HCT116 (cell line): Measurements from ENCODE around the gene NOX4. TPM values are rescaled to one million over a fixed set of nuclear protein-coding genes. Genes with fewer than 3 reads are reported as not detected.

Source experiments
- ATAC-seq: fragments of 200-7000 bp; cut with Tn5 transposase; 2 replicates; pipeline ENCODE4 v1.9.1; 2020; ENCODE audit warnings: mild to moderate bottlenecking, moderate library complexity
- BruUV-seq: library from RNA; stranded (reverse); fragments of 400-500 nt; replicated peaks from 2 replicates; lab custom pipeline; 2021; lab: Mats Ljungman, UMichigan
- CTCF ChIA-PET: fragments of 300-600 bp; sonication (Branson Sonifier 250); formaldehyde crosslinking; loops from one replicate; lab custom pipeline; 2021; ENCODE audit warnings: antibody characterized with exemption; lab: Charles Lee
- POLR2A ChIA-PET: fragments of 300-600, 350-600 bp; sonication (Branson Sonifier 250); formaldehyde crosslinking; loops from one replicate; lab custom pipeline; 2021; ENCODE audit warnings: antibody characterized with exemption; lab: Charles Lee
- RAD21 ChIA-PET, 2 experiments: fragments of 300-600 bp; sonication (Branson Sonifier 250); formaldehyde crosslinking; loops; one replicate each; lab custom pipeline; 2023; ENCODE audit warnings: low total read pairs in 2 of 2; ENCODE audit not compliant: uncharacterized antibody in 2 of 2, unreplicated experiment in 2 of 2, low non-redundant PET in 1 of 2; lab: Charles Lee
- DNase-seq: peaks from one replicate; pipeline ENCODE4 v3.0.0-alpha.2; 2010; ENCODE audit warnings: low read depth, low spot score
- H2AFZ ChIP-seq: fragments of 200-600 bp; shearing (Covaris generic), sonication (generic); 2 replicates; pipeline ENCODE4 v1.6.1; 2017; ENCODE audit warnings: low read depth, mixed run types, mixed read lengths, antibody characterized with exemption, low read length; ENCODE audit not compliant: poor library complexity, severe bottlenecking
- H3K27ac ChIP-seq: 2 replicates; pipeline ENCODE4 v1.5.1; 2012; ENCODE audit warnings: low read depth, low read length
- H3K27me3 ChIP-seq: fragments of 200-600 bp; sonication (generic); 2 replicates; pipeline ENCODE4 v1.6.1; 2016; ENCODE audit warnings: mixed run types, low read length, mixed read lengths; ENCODE audit not compliant: insufficient read depth
- H3K36me3 ChIP-seq, 2 experiments: fragments of 200-500 bp in 1 of 2; fragments of 200-600 bp in 1 of 2; sonication (Bioruptor generic) in 1 of 2; sonication (generic) in 1 of 2; 2 replicates each; pipeline versions ENCODE4 v1.5.1 to v1.6.1; 2014 to 2016; ENCODE audit warnings: low read length in 2 of 2, inconsistent platforms in 1 of 2, mixed read lengths in 1 of 2, mixed run types in 1 of 2; ENCODE audit not compliant: insufficient read depth in 2 of 2, control insufficient read depth in 1 of 2
- H3K4me1 ChIP-seq, 2 experiments: fragments of 200-600 bp in 1 of 2; sonication (generic) in 1 of 2; 2 replicates each; pipeline versions ENCODE4 v1.5.1 to v1.6.1; 2012 to 2017; ENCODE audit warnings: low read length in 2 of 2, inconsistent platforms in 1 of 2, mild to moderate bottlenecking in 1 of 2, mixed read lengths in 1 of 2, mixed run types in 1 of 2, moderate library complexity in 1 of 2; ENCODE audit not compliant: insufficient read depth in 2 of 2, control insufficient read depth in 1 of 2
- H3K4me2 ChIP-seq: fragments of 200-600 bp; sonication (generic); 2 replicates; pipeline ENCODE4 v1.6.1; 2017; ENCODE audit warnings: mixed run types, low read length, mixed read lengths
- H3K4me3 ChIP-seq, 2 experiments: fragments of 200-600 bp in 1 of 2; sonication (generic) in 1 of 2; replicated peaks in 1 of 2; 2 replicates each; pipeline ENCODE4 v1.5.1; 2011 to 2016; ENCODE audit warnings: low read length in 2 of 2, control low read depth in 1 of 2, low read depth in 1 of 2, mild to moderate bottlenecking in 1 of 2, mixed read lengths in 1 of 2, mixed run types in 1 of 2
- H3K79me2 ChIP-seq: fragments of 200-600 bp; sonication (generic); 2 replicates; pipeline ENCODE4 v1.6.1; 2017; ENCODE audit warnings: mild to moderate bottlenecking, mixed run types, low read length, moderate library complexity, mixed read lengths; ENCODE audit not compliant: insufficient read depth
- H3K9ac ChIP-seq: fragments of 200-600 bp; sonication (generic); 2 replicates; pipeline ENCODE4 v1.6.1; 2016; ENCODE audit warnings: low read length, mixed read lengths
- H3K9me2 ChIP-seq: fragments of 200-600 bp; sonication (generic), shearing (Covaris generic); 2 replicates; pipeline ENCODE4 v1.6.1; 2017; ENCODE audit warnings: mixed run types, mild to moderate bottlenecking, moderate library complexity; ENCODE audit not compliant: insufficient read depth
- H3K9me3 ChIP-seq, 2 experiments: fragments of 200-500 bp in 1 of 2; fragments of 200-600 bp in 1 of 2; sonication (Bioruptor generic) in 1 of 2; sonication (generic) in 1 of 2; 2 replicates each; pipeline ENCODE4 v1.6.1; 2014 to 2017; ENCODE audit warnings: low read length in 2 of 2, mixed read lengths in 2 of 2, inconsistent platforms in 1 of 2, low read depth in 1 of 2, mild to moderate bottlenecking in 1 of 2, mixed run types in 1 of 2, moderate library complexity in 1 of 2; ENCODE audit not compliant: control insufficient read depth in 1 of 2, insufficient read depth in 1 of 2
- H4K20me1 ChIP-seq: fragments of 200-600 bp; sonication (generic), shearing (Covaris generic); 2 replicates; pipeline ENCODE4 v1.6.1; 2017; ENCODE audit warnings: mixed run types, mild to moderate bottlenecking, moderate library complexity; ENCODE audit not compliant: insufficient read depth
- CBX3 ChIP-seq: IDR thresholded peaks from 2 replicates; pipeline ENCODE4 v1.6.1; 2012; ENCODE audit warnings: low read depth
- CTCF ChIP-seq, 3 experiments: fragments of 200-600 bp in 1 of 3; sonication (generic) in 1 of 3; IDR thresholded peaks in 2 of 3; conservative IDR thresholded peaks in 1 of 3; 2 replicates each; pipeline ENCODE4 v1.5.1; 2012 to 2017; ENCODE audit warnings: low read depth in 2 of 3, low read length in 2 of 3, antibody characterized with exemption in 1 of 3, borderline replicate concordance in 1 of 3, control low read depth in 1 of 3, mild to moderate bottlenecking in 1 of 3, mixed read lengths in 1 of 3, mixed run types in 1 of 3, moderate library complexity in 1 of 3; ENCODE audit not compliant: insufficient read depth in 1 of 3
- FOSL1 ChIP-seq: IDR thresholded peaks from 2 replicates; pipeline ENCODE4 v1.6.1; 2012; ENCODE audit warnings: low read depth
- ZBTB33 ChIP-seq: IDR thresholded peaks from 2 replicates; pipeline ENCODE4 v1.6.1; 2011; ENCODE audit warnings: mild to moderate bottlenecking, low read length, moderate library complexity; ENCODE audit not compliant: insufficient replicate concordance; ENCODE audit errors: extremely low read depth
- intact Hi-C: fragments of 100-400 bp; cut with micrococcal nuclease; formaldehyde crosslinking; loops from 2 replicates; pipeline ENCODE4 v1.10.0; 2022
- total RNA-seq: library from RNA; stranded (reverse); gene quantifications from one replicate; pipeline ENCODE4 v1.2.1, GENCODE V29; 2021; ENCODE audit not compliant: unreplicated experiment

NOX4 gene
- total RNA-seq, 1 experiment from 2014 or later, result not detected

- Histone ChIP-seq H3K9me2 (no peaks in the 10 kb centered on the region), H2AFZ (no peak overlapping the region), H3K4me2 (no peak overlapping the region), H4K20me1 (no peaks in the 10 kb centered on the region), H3K4me1 (no peaks in the 10 kb centered on the region), H3K4me3 (no peak overlapping the region), H3K9ac (no peak overlapping the region), H3K79me2 (no peaks in the 10 kb centered on the region), H3K27me3 (no peaks in the 10 kb centered on the region), H3K27ac (no peak overlapping the region), H3K36me3 (no peaks in the 10 kb centered on the region), H3K9me3 (no peaks in the 10 kb centered on the region)
- DNase-seq (no peak), ATAC-seq (no peak)
- BruUV-seq, result no TSS peak
- ChIA-PET RAD21 (no interaction called here), CTCF (no interaction called here), POLR2A (no interaction called here)
- intact Hi-C loops, result no loop called here
- no peak for TF ChIP-seq CTCF (IDR thresholded peaks at IDR 0.05 in 2 of 3, conservative IDR thresholded peaks at IDR 0.05 in 1 of 3; ENCODE audit: borderline replicate concordance in 1 of 3, insufficient read depth in 1 of 3, low read depth in 2 of 3, low read length in 2 of 3)
- TF ChIP-seq CBX3, result no peak
- TF ChIP-seq ZBTB33, result no peak
- no peak for TF ChIP-seq FOSL1
Observed at GRCh38 chr11:89447845-89448244, 43.3 kb downstream of the NOX4 start.
